Chondrocyte (in vitro differentiated cells): ENCODE measurements around the gene LRMDA. TPM values are rescaled to one million over a fixed set of nuclear protein-coding genes. Genes with fewer than 3 reads are reported as not detected.

Experiments used
- DNase-seq: peaks from one replicate; pipeline ENCODE4 v3.0.0; 2021; ENCODE audit warnings: mixed read lengths, low spot score
- H3K27ac Mint-ChIP-seq: one replicate; pipeline ENCODE4 v1.8.0; 2021; ENCODE audit warnings: mild to moderate bottlenecking, moderate library complexity, mixed read lengths; ENCODE audit not compliant: unreplicated experiment
- H3K27me3 Mint-ChIP-seq: 2 replicates; pipeline ENCODE4 v1.8.0; 2021; ENCODE audit warnings: low read depth, mixed read lengths
- H3K36me3 Mint-ChIP-seq: 2 replicates; pipeline ENCODE4 v1.8.0; 2021; ENCODE audit warnings: low read depth, mixed read lengths
- H3K4me1 Mint-ChIP-seq: 2 replicates; pipeline ENCODE4 v1.8.0; 2021; ENCODE audit warnings: low read depth, mild to moderate bottlenecking, mixed read lengths
- H3K4me3 Mint-ChIP-seq: one replicate; pipeline ENCODE4 v1.8.0; 2021; ENCODE audit warnings: mild to moderate bottlenecking, moderate library complexity, mixed read lengths; ENCODE audit not compliant: unreplicated experiment
- H3K9me3 Mint-ChIP-seq: 2 replicates; pipeline ENCODE4 v1.8.0; 2021; ENCODE audit warnings: low read depth, mixed read lengths
- total RNA-seq: library from RNA; stranded (reverse); gene quantifications from 3 replicates; pipeline ENCODE4 v1.2.1, GENCODE V29; 2021
- TF ChIP-seq, protein P1 (sequence below): fragments of 200-600 bp; sonication (generic); IDR thresholded peaks from 2 replicates; pipeline ENCODE4 v1.5.0; 2021; ENCODE audit warnings: antibody characterized with exemption, mild to moderate bottlenecking, moderate library complexity

Gene LRMDA
- total RNA-seq, 1 donor from 2014 or later, result 2.8 TPM

DNA sequence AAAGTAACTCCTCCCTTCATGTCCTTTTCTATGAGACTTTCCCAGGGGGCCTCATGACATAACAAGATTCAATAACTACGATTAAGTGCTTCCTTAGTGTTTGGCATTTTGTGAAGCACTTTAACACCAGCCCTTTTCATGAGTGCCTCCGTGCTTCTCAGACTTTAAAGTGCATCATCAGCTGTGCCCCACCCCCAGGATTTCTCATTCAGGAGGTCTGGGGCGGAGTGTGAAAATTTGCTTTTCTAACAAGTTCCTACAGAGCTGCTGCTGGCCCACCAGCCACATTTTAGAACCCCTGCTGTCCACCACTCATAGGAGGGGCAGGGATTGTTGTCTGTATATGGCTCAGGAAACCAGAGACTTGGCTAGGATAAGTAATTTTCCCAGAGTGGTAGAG, 445.3 kb downstream of the LRMDA start:
- Mint-ChIP-seq H3K27me3 (peaks cover 29% of the 10 kb centered on the region), H3K27ac (no peak overlapping the region), H3K4me1 (no peaks in the 10 kb centered on the region), H3K4me3 (no peak overlapping the region), H3K36me3 (no peaks in the 10 kb centered on the region), H3K9me3 (no peaks in the 10 kb centered on the region)
- no peak for DNase-seq
- TF ChIP-seq, protein P1, sequence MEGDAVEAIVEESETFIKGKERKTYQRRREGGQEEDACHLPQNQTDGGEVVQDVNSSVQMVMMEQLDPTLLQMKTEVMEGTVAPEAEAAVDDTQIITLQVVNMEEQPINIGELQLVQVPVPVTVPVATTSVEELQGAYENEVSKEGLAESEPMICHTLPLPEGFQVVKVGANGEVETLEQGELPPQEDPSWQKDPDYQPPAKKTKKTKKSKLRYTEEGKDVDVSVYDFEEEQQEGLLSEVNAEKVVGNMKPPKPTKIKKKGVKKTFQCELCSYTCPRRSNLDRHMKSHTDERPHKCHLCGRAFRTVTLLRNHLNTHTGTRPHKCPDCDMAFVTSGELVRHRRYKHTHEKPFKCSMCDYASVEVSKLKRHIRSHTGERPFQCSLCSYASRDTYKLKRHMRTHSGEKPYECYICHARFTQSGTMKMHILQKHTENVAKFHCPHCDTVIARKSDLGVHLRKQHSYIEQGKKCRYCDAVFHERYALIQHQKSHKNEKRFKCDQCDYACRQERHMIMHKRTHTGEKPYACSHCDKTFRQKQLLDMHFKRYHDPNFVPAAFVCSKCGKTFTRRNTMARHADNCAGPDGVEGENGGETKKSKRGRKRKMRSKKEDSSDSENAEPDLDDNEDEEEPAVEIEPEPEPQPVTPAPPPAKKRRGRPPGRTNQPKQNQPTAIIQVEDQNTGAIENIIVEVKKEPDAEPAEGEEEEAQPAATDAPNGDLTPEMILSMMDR, result no peak

GRCh38 chr10:75877877-75878276, 446.5 kb downstream of the LRMDA start:
- H3K27ac Mint-ChIP-seq, result no peak overlapping the region
- no peaks in the 10 kb centered on the region for H3K9me3 Mint-ChIP-seq
- TF ChIP-seq, protein P1, result no peak
- no peak for DNase-seq
- no peaks in the 10 kb centered on the region for H3K36me3 Mint-ChIP-seq
- no peak overlapping the region for H3K4me3 Mint-ChIP-seq
- H3K4me1 Mint-ChIP-seq, result no peaks in the 10 kb centered on the region
- H3K27me3 Mint-ChIP-seq, result peaks cover 23% of the 10 kb centered on the region

DNA sequence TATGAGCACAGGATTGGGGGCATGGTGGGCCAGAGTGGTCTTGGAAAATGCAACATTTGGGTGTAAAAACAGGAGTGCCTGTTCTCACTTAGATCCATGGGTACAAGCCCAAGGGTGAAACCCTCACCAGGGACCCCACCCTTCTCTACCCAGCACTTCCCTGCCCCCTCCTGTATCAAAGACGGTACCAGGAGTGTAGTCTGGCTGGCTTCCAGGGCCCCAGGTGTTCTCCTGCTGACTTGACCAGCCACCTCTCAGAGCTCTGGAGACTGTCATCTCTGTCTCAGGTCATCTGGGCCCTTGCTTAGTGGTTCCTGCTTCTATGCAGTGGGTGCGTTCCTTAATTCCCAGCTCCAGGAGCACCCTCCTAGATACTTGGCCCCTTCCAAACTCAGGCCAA, 447.2 kb downstream of the LRMDA start:
- peaks cover 23% of the 10 kb centered on the region for H3K27me3 Mint-ChIP-seq
- TF ChIP-seq, protein P1, result no peak
- no peaks in the 10 kb centered on the region for H3K36me3 Mint-ChIP-seq
- no peaks in the 10 kb centered on the region for H3K9me3 Mint-ChIP-seq
- no peak overlapping the region for H3K27ac Mint-ChIP-seq
- DNase-seq, result no peak
- no peak overlapping the region for H3K4me3 Mint-ChIP-seq
- no peaks in the 10 kb centered on the region for H3K4me1 Mint-ChIP-seq

DNA sequence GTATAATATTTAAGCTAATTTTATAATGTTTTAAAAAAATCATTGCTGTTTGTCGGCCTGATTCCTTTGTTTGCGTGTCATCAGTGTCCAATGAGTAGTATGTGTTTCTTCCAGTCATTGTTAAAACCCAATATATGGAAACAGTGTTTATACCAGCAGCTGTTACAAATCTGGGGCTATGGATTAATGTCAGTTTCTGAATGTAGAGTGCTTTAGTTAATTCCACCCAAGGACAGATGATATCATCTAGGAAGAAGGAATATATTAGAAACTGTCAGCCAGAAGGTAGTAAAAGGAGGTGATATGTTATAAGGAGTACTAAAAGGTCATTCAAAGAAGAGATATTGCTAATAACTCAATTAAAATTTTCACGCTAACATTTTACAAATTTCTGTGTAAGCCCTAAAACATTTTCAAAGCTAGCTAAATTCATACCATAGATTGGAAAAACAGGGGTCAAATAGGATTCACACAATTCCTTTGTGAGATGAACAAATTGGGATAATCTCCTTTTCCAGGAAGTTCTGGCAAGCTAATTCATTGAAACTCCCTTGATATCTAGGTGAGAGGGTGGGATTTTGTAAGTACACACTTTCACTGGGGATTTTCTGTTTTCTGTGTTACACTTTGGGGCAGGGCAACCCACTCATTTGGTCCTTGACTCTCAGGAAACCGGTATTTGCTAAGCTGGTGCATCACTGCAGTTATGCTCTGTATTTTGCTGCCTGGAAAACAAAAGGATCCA, 448.8 kb downstream of the LRMDA start:
- no peaks in the 10 kb centered on the region for H3K9me3 Mint-ChIP-seq
- TF ChIP-seq, protein P1, result no peak
- no peak overlapping the region for H3K27ac Mint-ChIP-seq
- no peaks in the 10 kb centered on the region for H3K4me1 Mint-ChIP-seq
- DNase-seq, result no peak
- H3K27me3 Mint-ChIP-seq, result peaks cover 23% of the 10 kb centered on the region
- H3K4me3 Mint-ChIP-seq, result no peak overlapping the region
- no peaks in the 10 kb centered on the region for H3K36me3 Mint-ChIP-seq

DNA sequence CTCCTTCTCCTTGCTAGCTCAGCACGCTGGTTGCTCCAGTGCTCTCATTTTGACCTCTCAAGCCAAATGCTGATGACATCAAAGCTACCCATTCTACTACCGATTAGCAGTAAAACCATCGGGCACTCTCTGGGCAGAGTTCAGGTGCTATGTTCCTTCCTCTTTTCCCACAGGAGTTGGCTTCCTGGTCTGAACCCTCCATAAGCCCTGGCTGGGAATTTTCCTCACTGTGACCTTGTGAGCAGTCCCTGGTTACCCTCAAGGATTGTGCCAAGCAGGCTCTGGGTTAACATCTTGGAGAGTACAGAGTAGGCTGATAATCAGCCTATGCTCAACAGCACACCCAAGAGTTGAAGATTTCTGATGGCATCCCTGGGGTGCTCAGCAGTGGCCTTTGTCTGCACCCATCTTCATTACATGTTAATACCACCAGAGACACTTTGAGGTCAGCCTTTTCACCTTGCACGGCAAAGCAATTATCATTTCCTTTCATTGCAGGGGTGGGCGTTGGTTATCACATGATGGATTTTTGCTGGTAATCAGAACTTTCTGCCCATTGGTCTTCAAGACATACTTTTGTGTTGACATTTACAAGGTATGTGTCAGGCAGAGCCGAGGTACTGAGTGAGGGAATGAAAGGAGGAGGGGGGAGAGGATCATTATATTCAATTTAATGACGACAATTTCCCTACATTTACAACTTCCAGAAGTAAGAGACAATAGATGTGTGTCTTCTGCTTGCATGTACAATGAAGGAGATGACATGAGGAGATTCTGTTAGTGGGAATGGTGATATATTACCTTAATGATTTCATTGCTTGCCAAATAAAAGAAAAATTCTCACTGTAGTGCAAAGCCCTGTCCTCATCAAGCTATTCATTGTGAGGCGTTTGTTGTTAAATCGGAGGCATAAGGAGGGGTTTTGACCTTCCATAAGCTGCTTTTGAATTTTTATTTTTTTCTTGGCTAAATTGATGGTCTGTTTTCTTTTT, 452.0 kb downstream of the LRMDA start:
- no peak overlapping the region for H3K4me3 Mint-ChIP-seq
- H3K4me1 Mint-ChIP-seq, result no peaks in the 10 kb centered on the region
- no peak overlapping the region for H3K27ac Mint-ChIP-seq
- H3K27me3 Mint-ChIP-seq, result peaks cover 10% of the 10 kb centered on the region
- no peaks in the 10 kb centered on the region for H3K9me3 Mint-ChIP-seq
- no peak for DNase-seq
- H3K36me3 Mint-ChIP-seq, result no peaks in the 10 kb centered on the region
- TF ChIP-seq, protein P1, result no peak
